Endothelial cell of umbilical vein (primary cell): ENCODE data around the gene TMEM171. TPM values are rescaled to one million over a fixed set of nuclear protein-coding genes. Genes with fewer than 3 reads are reported as not detected.

Source experiments
- BruUV-seq: library from RNA; stranded (reverse); fragments of 400-500 nt; replicated peaks from 2 replicates; lab custom pipeline; 2021; lab: Mats Ljungman, UMichigan
- CTCF ChIA-PET: fragments of 300-600, 350-600 bp; sonication (Branson Sonifier 250); formaldehyde crosslinking; loops from one replicate; lab custom pipeline; 2021; ENCODE audit warnings: antibody characterized with exemption, inconsistent platforms; lab: Charles Lee
- POLR2A ChIA-PET: fragments of 300-600, 350-600 bp; sonication (Branson Sonifier 250); formaldehyde crosslinking; loops from one replicate; lab custom pipeline; 2021; ENCODE audit warnings: antibody characterized with exemption, inconsistent platforms; lab: Charles Lee
- DNase-seq: peaks from one replicate; pipeline ENCODE4 v3.0.0-alpha.2; 2011; ENCODE audit warnings: low read depth, low spot score
- FAIRE-seq: peaks from 2 replicates; lab custom pipeline; 2011; peaks lifted over from hg19 to GRCh38; lab: Jason Lieb, UNC
- H2AFZ ChIP-seq: 2 replicates; pipeline ENCODE4 v1.6.0; 2012; ENCODE audit warnings: low read depth, low read length, control low read depth, inconsistent platforms
- H3K27ac ChIP-seq: 2 replicates; pipeline ENCODE4 v1.5.1; 2011; ENCODE audit warnings: low read depth, mild to moderate bottlenecking, control low read depth, low read length, moderate library complexity; ENCODE audit not compliant: insufficient read depth
- H3K27me3 ChIP-seq, 2 experiments: 2 replicates each; pipeline versions ENCODE4 v1.6.0 to v1.6.1; 2011; ENCODE audit warnings: low read length in 2 of 2, mixed read lengths in 1 of 2; ENCODE audit not compliant: control insufficient read depth in 2 of 2, insufficient read depth in 2 of 2
- H3K36me3 ChIP-seq, 2 experiments: 2 replicates in 1 of 2; 3 replicates in 1 of 2; pipeline ENCODE4 v1.5.1; 2011; ENCODE audit warnings: low read length in 2 of 2, mild to moderate bottlenecking in 1 of 2, moderate library complexity in 1 of 2; ENCODE audit not compliant: control insufficient read depth in 2 of 2, insufficient read depth in 2 of 2; ENCODE audit errors: extremely low read depth in 1 of 2
- H3K4me1 ChIP-seq: 3 replicates; pipeline ENCODE4 v1.5.1; 2011; ENCODE audit warnings: mild to moderate bottlenecking, low read length; ENCODE audit not compliant: control insufficient read depth, insufficient read depth; ENCODE audit errors: extremely low read depth
- H3K4me2 ChIP-seq: 2 replicates; pipeline ENCODE4 v1.6.1; 2011; ENCODE audit warnings: low read length, control low read depth, mixed read lengths; ENCODE audit not compliant: insufficient read depth
- H3K4me3 ChIP-seq, 3 experiments: fragments of 200-600 bp in 1 of 3; sonication (generic), shearing (Covaris generic) in 1 of 3; replicated peaks in 1 of 3; 2 replicates each; pipeline ENCODE4 v1.5.1; 2011 to 2016; ENCODE audit warnings: control low read depth in 3 of 3, low read length in 3 of 3, mild to moderate bottlenecking in 2 of 3, inconsistent platforms in 1 of 3, low read depth in 1 of 3, moderate library complexity in 1 of 3; ENCODE audit not compliant: insufficient read depth in 1 of 3
- H3K79me2 ChIP-seq: 2 replicates; pipeline ENCODE4 v1.6.0; 2012; ENCODE audit warnings: low read length, inconsistent platforms; ENCODE audit not compliant: control insufficient read depth, insufficient read depth
- H3K9ac ChIP-seq: replicated peaks from 2 replicates; pipeline ENCODE3; 2011; ENCODE audit warnings: low read length, control low read depth; ENCODE audit not compliant: insufficient read depth; ENCODE audit errors: extremely low read depth
- H3K9me1 ChIP-seq: replicated peaks from 3 replicates; pipeline ENCODE4 v1.6.0; 2011; ENCODE audit warnings: mild to moderate bottlenecking, low read length; ENCODE audit not compliant: control insufficient read depth, insufficient read depth; ENCODE audit errors: extremely low read depth
- H3K9me3 ChIP-seq: replicated peaks from 2 replicates; pipeline ENCODE4 v1.5.1; 2012; ENCODE audit warnings: low read length, inconsistent platforms; ENCODE audit not compliant: control insufficient read depth, insufficient read depth
- H4K20me1 ChIP-seq: replicated peaks from 2 replicates; pipeline ENCODE3; 2011; ENCODE audit warnings: mild to moderate bottlenecking, low read length; ENCODE audit not compliant: control insufficient read depth, insufficient read depth; ENCODE audit errors: extremely low read depth
- CTCF ChIP-seq, 2 donors: IDR thresholded peaks; 1 replicate in 1 of 2; 2 replicates in 1 of 2; pipeline ENCODE4 v1.5.1; 2011; ENCODE audit warnings: low read length in 2 of 2, mild to moderate bottlenecking in 2 of 2, moderate library complexity in 2 of 2, control low read depth in 1 of 2, inconsistent platforms in 1 of 2, low read depth in 1 of 2; ENCODE audit not compliant: insufficient read depth in 1 of 2; ENCODE audit errors: extremely low read depth in 1 of 2
- EZH2 ChIP-seq: IDR thresholded peaks from 2 replicates; pipeline ENCODE4 v1.6.1; 2012; ENCODE audit warnings: borderline replicate concordance, low read depth, mild to moderate bottlenecking, moderate library complexity, low read length, inconsistent platforms; ENCODE audit not compliant: severe bottlenecking
- FOS ChIP-seq: IDR thresholded peaks from 2 replicates; pipeline ENCODE4 v1.6.1; 2011; ENCODE audit warnings: mild to moderate bottlenecking, low read length, moderate library complexity, borderline replicate concordance; ENCODE audit not compliant: insufficient read depth
- GATA2 ChIP-seq: IDR thresholded peaks from 2 replicates; pipeline ENCODE4 v1.7.0; 2011; ENCODE audit warnings: low read depth, mild to moderate bottlenecking, moderate library complexity, mixed read lengths, low read length; ENCODE audit not compliant: insufficient read length, insufficient read depth
- JUN ChIP-seq: IDR thresholded peaks from 2 replicates; pipeline ENCODE4 v1.6.1; 2011; ENCODE audit warnings: borderline replicate concordance, low read depth; ENCODE audit not compliant: insufficient read length, insufficient read depth
- MYC ChIP-seq: IDR thresholded peaks from one replicate; pipeline ENCODE4 v1.6.1; 2011; ENCODE audit warnings: mild to moderate bottlenecking, low read depth, low read length
- dilution Hi-C: fragments of 300-500 bp; cut with MboI; formaldehyde crosslinking; loops from one replicate; pipeline ENCODE4 v1.15.0; 2019; ENCODE audit warnings: low sequenced_read_pairs; ENCODE audit not compliant: extremely low pct_ligation_motif_present
- intact Hi-C: fragments of 100-400 bp; cut with micrococcal nuclease; formaldehyde crosslinking; loops from one replicate; pipeline ENCODE4 v1.10.0; 2022
- polyA plus RNA-seq, 4 experiments: library from polyadenylated mRNA; depleted of rRNA in 3 of 4; stranded (reverse) in 3 of 4; unstranded in 1 of 4; fragments of >200 nt; gene quantifications; 2 replicates each; pipeline versions ENCODE4 v1.2.1 to v1.2.3, GENCODE V29; 2011 to 2012; ENCODE audit warnings: missing spikeins in 1 of 4
- total RNA-seq: library from RNA; stranded (reverse); gene quantifications from 2 replicates; pipeline ENCODE4 v1.2.3, GENCODE V29; 2021

TMEM171 gene
- total and polyA plus RNA-seq, 2 donors (not counting 3 experiments of a cell fraction or from before 2014, with no cell fraction given), result 5.6 to 11.7 TPM

DNA sequence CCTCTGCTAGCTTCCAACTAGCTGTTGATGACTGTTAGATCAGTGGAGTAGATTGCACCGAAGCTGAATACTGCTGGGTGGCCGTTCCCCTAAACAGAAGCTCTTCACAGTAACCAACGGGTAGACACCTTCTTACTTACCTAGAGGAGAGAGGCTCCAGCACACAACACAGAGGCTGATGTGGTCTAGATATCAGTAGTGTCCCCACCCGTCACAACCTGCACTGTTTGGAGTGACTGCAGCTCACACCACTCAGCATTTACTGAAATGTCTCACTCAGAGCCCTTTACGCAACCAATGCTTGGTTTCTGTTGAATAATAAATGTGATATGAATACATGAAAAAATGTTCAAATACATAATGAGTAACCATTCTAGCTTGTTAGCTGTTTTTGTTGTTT, 57.9 kb downstream of the TMEM171 start:
- FAIRE-seq (no peak), DNase-seq (no peak)
- Histone ChIP-seq H3K9me1 (no peaks in the 10 kb centered on the region), H3K4me1 (no peaks in the 10 kb centered on the region), H3K36me3 (no peaks in the 10 kb centered on the region), H3K27ac (no peak overlapping the region), H3K27me3 (peaks cover 36 to 79% of the 10 kb centered on the region in 2 experiments), H4K20me1 (no peaks in the 10 kb centered on the region), H2AFZ (no peak overlapping the region), H3K4me2 (no peak overlapping the region), H3K9me3 (no peaks in the 10 kb centered on the region), H3K79me2 (no peaks in the 10 kb centered on the region), H3K4me3 (no peak overlapping the region), H3K9ac (no peak overlapping the region)
- intact Hi-C loops, result loop anchor here (10.0 kb wide), 1 partner anchor 253 kb away; no protein-coding TSS in a partner anchor
- ChIA-PET CTCF (interaction anchor here (1.3 to 1.8 kb wide), 2 partner anchors 38 to 273 kb away, joined by 4 to 9 read pairs; no protein-coding TSS in a partner anchor), POLR2A (no interaction called here)
- TF ChIP-seq GATA2 (no peak), EZH2 (no peak), JUN (no peak), FOS (no peak), MYC (no peak), CTCF (IDR thresholded peaks at IDR 0.05; ENCODE audit: extremely low read depth in 1 of 2, insufficient read depth in 1 of 2, low read depth in 1 of 2, low read length in 2 of 2) (no peak)
- BruUV-seq, result no TSS peak
- dilution Hi-C loops, result no loop called here
